ENCODE results near the gene FKBP1A.

- no peak for TF ChIP-seq CTCF (IDR thresholded peaks at IDR 0.05)
- TF ChIP-seq POLR2AphosphoS5 (IDR thresholded peaks at IDR 0.05; ENCODE audit: insufficient read depth in 1 of 2, low read depth in 1 of 2), result peak in 1 of 2 donors; percentile 75
Measured at GRCh38 chr20:1392693-1393506, at the start of gene FKBP1A.
